Measurements from ENCODE around the gene MAPKAPK3.
"Not testable (repeated sequence)": the region's sequence is repeated elsewhere in the genome, so short reads cannot be mapped to it uniquely, and the experiment has no call there.

Gene MAPKAPK3

GRCh38 chr3:50687916-50688315, 71.0 kb downstream of the MAPKAPK3 start:
- no peak for DNase-seq (ENCODE audit: low read depth in 2 of 2)

- not testable (repeated sequence) for DNase-seq (ENCODE audit: low read depth in 2 of 2)
These were observed 71.7 kb downstream of the MAPKAPK3 start for GRCh38 chr3:50688602-50689001.

GRCh38 chr3:50689558-50689957, 72.6 kb downstream of the MAPKAPK3 start:
- DNase-seq (ENCODE audit: low read depth in 2 of 2) = no peak

- no peak for DNase-seq (ENCODE audit: low read depth in 2 of 2)
These were observed 78.1 kb downstream of the MAPKAPK3 start for GRCh38 chr3:50695031-50695430.

GRCh38 chr3:50696276-50696675, 79.3 kb downstream of the MAPKAPK3 start:
- no peak for DNase-seq (ENCODE audit: low read depth in 2 of 2)

GRCh38 chr3:50698269-50698668, 81.3 kb downstream of the MAPKAPK3 start:
- DNase-seq (ENCODE audit: low read depth in 2 of 2) = no peak

Measured in stimulated activated CD8-positive, alpha-beta memory T cell treated with anti-CD3 and anti-CD28 coated beads, Interleukin-15, amount 100 ng/mL, for 48 hours (primary cell).